Measurements from ENCODE around the gene RNASE13. TPM values are rescaled to one million over a fixed set of nuclear protein-coding genes. Genes with fewer than 3 reads are reported as not detected.
"Not testable (repeated sequence)": the region's sequence is repeated elsewhere in the genome, so short reads cannot be mapped to it uniquely, and the experiment has no call there.

The RNASE13 gene
- total RNA-seq, 1 experiment from 2014 or later, result not detected

GRCh38 chr14:21009721-21010120, 24.9 kb downstream of the RNASE13 start:
- in situ Hi-C loops (cut with HindIII; ENCODE audit: low pct_unique_long_range_greater_than_20kb, low sequenced_read_pairs); DNase-seq (ENCODE audit: low read depth): not testable (repeated sequence)

- DNase-seq (ENCODE audit: low read depth), result no peak
- in situ Hi-C loops (cut with HindIII; ENCODE audit: low pct_unique_long_range_greater_than_20kb, low sequenced_read_pairs), result no loop called here
Observed at GRCh38 chr14:21003788-21004346, 30.7 kb downstream of the RNASE13 start.

- DNase-seq (ENCODE audit: low read depth), result no peak
- in situ Hi-C loops (cut with HindIII; ENCODE audit: low pct_unique_long_range_greater_than_20kb, low sequenced_read_pairs), result no loop called here
Observed at GRCh38 chr14:21001218-21001617, 33.4 kb downstream of the RNASE13 start.

- no peak for DNase-seq (ENCODE audit: low read depth)
- in situ Hi-C loops (cut with HindIII; ENCODE audit: low pct_unique_long_range_greater_than_20kb, low sequenced_read_pairs), result no loop called here
Observed at GRCh38 chr14:20999591-20999990, 35.0 kb downstream of the RNASE13 start.

GRCh38 chr14:20998674-20999366, 35.8 kb downstream of the RNASE13 start, which contains the start of gene SLC39A2:
Gene SLC39A2 (plus strand): TSS chr14:20999293. CDS start chr14:20999447, 154 bp downstream.
- in situ Hi-C loops (cut with HindIII; ENCODE audit: low pct_unique_long_range_greater_than_20kb, low sequenced_read_pairs), result no loop called here
- DNase-seq (ENCODE audit: low read depth), result peak; percentile 58

GRCh38 chr14:20998139-20998538, 36.5 kb downstream of the RNASE13 start:
- no peak for DNase-seq (ENCODE audit: low read depth)
- in situ Hi-C loops (cut with HindIII; ENCODE audit: low pct_unique_long_range_greater_than_20kb, low sequenced_read_pairs), result no loop called here

- DNase-seq (ENCODE audit: low read depth), result no peak
- in situ Hi-C loops (cut with HindIII; ENCODE audit: low pct_unique_long_range_greater_than_20kb, low sequenced_read_pairs), result no loop called here
Observed at GRCh38 chr14:20997564-20997963, 37.0 kb downstream of the RNASE13 start.

- in situ Hi-C loops (cut with HindIII; ENCODE audit: low pct_unique_long_range_greater_than_20kb, low sequenced_read_pairs), result no loop called here
- DNase-seq (ENCODE audit: low read depth), result no peak
Observed at GRCh38 chr14:20997115-20997514, 37.5 kb downstream of the RNASE13 start.

- in situ Hi-C loops (cut with HindIII; ENCODE audit: low pct_unique_long_range_greater_than_20kb, low sequenced_read_pairs), result no loop called here
- DNase-seq (ENCODE audit: low read depth), result no peak
Observed at GRCh38 chr14:20996521-20996920, 38.1 kb downstream of the RNASE13 start.

GRCh38 chr14:20989787-20990600, 44.6 kb downstream of the RNASE13 start, which contains the start of gene METTL17:
Gene METTL17 (plus strand): TSS chr14:20989980. CDS start chr14:20990003, 23 bp downstream.
- peak; percentile 87 for DNase-seq (ENCODE audit: low read depth)
- in situ Hi-C loops (cut with HindIII; ENCODE audit: low pct_unique_long_range_greater_than_20kb, low sequenced_read_pairs), result no loop called here

GRCh38 chr14:20989471-20989786, 45.2 kb downstream of the RNASE13 start:
- DNase-seq (ENCODE audit: low read depth), result no peak
- in situ Hi-C loops (cut with HindIII; ENCODE audit: low pct_unique_long_range_greater_than_20kb, low sequenced_read_pairs), result no loop called here

GRCh38 chr14:20988717-20989470, 45.7 kb downstream of the RNASE13 start:
- DNase-seq (ENCODE audit: low read depth), result no peak
- in situ Hi-C loops (cut with HindIII; ENCODE audit: low pct_unique_long_range_greater_than_20kb, low sequenced_read_pairs), result no loop called here

- in situ Hi-C loops (cut with HindIII; ENCODE audit: low pct_unique_long_range_greater_than_20kb, low sequenced_read_pairs), result no loop called here
- DNase-seq (ENCODE audit: low read depth), result peak; percentile 77
Observed at GRCh38 chr14:20986811-20987210, 47.8 kb downstream of the RNASE13 start.

- not testable (repeated sequence) for DNase-seq (ENCODE audit: low read depth)
Observed at GRCh38 chr14:20985650-20986049, 49.0 kb downstream of the RNASE13 start.

More at GRCh38 chr14:20985650-20986049, 49.0 kb downstream of the RNASE13 start:
- in situ Hi-C loops (cut with HindIII; ENCODE audit: low pct_unique_long_range_greater_than_20kb, low sequenced_read_pairs), result not testable (repeated sequence)

Other genes starting within 250 kb of the RNASE13 start
- not detected in 2 replicates for gene RNASE1, start 232.0 kb downstream of the RNASE13 start, total RNA-seq (2014; rRNA removed; shearing (Covaris generic); ENCODE audit: low replicate concordance)
- gene RNASE3, start 143.4 kb downstream of the RNASE13 start, total RNA-seq (2014; rRNA removed; shearing (Covaris generic); ENCODE audit: low replicate concordance), result not detected in 2 replicates
- gene RNASE2, start 79.3 kb downstream of the RNASE13 start, total RNA-seq (2014; rRNA removed; shearing (Covaris generic); ENCODE audit: low replicate concordance), result not detected in 2 replicates
- 82.5 and 93.9 TPM in 2 replicates for gene METTL17, start 44.8 kb downstream of the RNASE13 start, total RNA-seq (2014; rRNA removed; shearing (Covaris generic); ENCODE audit: low replicate concordance)
- 0.27 TPM in 1 of 2 replicates, not detected in the other for gene SLC39A2, start 35.5 kb downstream of the RNASE13 start, total RNA-seq (2014; rRNA removed; shearing (Covaris generic); ENCODE audit: low replicate concordance)
- 14.4 and 31.3 TPM in 2 replicates for gene NDRG2, start 9.7 kb downstream of the RNASE13 start, total RNA-seq (2014; rRNA removed; shearing (Covaris generic); ENCODE audit: low replicate concordance)
- gene TPPP2, start 4.6 kb downstream of the RNASE13 start, total RNA-seq (2014; rRNA removed; shearing (Covaris generic); ENCODE audit: low replicate concordance), result not detected in 2 replicates
- not detected in 2 replicates for gene RNASE7, start 7.6 kb upstream of the RNASE13 start, total RNA-seq (2014; rRNA removed; shearing (Covaris generic); ENCODE audit: low replicate concordance)
- not detected in 2 replicates for gene RNASE8, start 23.0 kb upstream of the RNASE13 start, total RNA-seq (2014; rRNA removed; shearing (Covaris generic); ENCODE audit: low replicate concordance)
- gene ARHGEF40, start 35.5 kb upstream of the RNASE13 start, total RNA-seq (2014; rRNA removed; shearing (Covaris generic); ENCODE audit: low replicate concordance), result 32.4 and 35.9 TPM in 2 replicates
- 26.5 and 31.5 TPM in 2 replicates for gene ZNF219, start 63.8 kb upstream of the RNASE13 start, total RNA-seq (2014; rRNA removed; shearing (Covaris generic); ENCODE audit: low replicate concordance)
- gene TMEM253, start 66.3 kb upstream of the RNASE13 start, total RNA-seq (2014; rRNA removed; shearing (Covaris generic); ENCODE audit: low replicate concordance), result 0.20 TPM in 1 of 2 replicates, not detected in the other
- gene OR5AU1, start 121.3 kb upstream of the RNASE13 start, total RNA-seq (2014; rRNA removed; shearing (Covaris generic); ENCODE audit: low replicate concordance), result not detected in 2 replicates
- gene HNRNPC, start 234.6 kb upstream of the RNASE13 start, total RNA-seq (2014; rRNA removed; shearing (Covaris generic); ENCODE audit: low replicate concordance), result 814 and 828 TPM in 2 replicates
- not detected in 2 replicates for gene RPGRIP1, start 245.3 kb upstream of the RNASE13 start, total RNA-seq (2014; rRNA removed; shearing (Covaris generic); ENCODE audit: low replicate concordance)